Posterior cingulate gyrus (tissue), 11 donors: ENCODE results near the gene ATG101.
A peak's percentile ranks its signal among the peaks of the same experiment; 100 is the strongest.

Experiments used
- DNase-seq, 10 donors: peaks; one replicate each; pipeline versions ENCODE4 v3.0.0 to v3.0.0-alpha.2; 2020 to 2021; ENCODE audit warnings: mixed read lengths in 3 of 10
- intact Hi-C: fragments of 100-400 bp; cut with DNase I; formaldehyde crosslinking; loops from one replicate; pipeline ENCODE4 v1.15.1; 2023

The ATG101 gene

GRCh38 chr12:52073531-52074381 is 4.0 kb downstream of the ATG101 start:
- intact Hi-C loops, result no loop called here
- DNase-seq, result peak in 3 of 10 donors; percentile 45 to 81 (median 80)

- peak in 1 of 10 donors; percentile 8 for DNase-seq
- intact Hi-C loops, result no loop called here
Measured at GRCh38 chr12:52074971-52075724, 5.4 kb downstream of the ATG101 start.

- intact Hi-C loops, result no loop called here
- peak in 1 of 10 donors; percentile 43 for DNase-seq
Measured at GRCh38 chr12:52076811-52077210, 7.0 kb downstream of the ATG101 start.

GRCh38 chr12:52078276-52078675 is 8.5 kb downstream of the ATG101 start:
- intact Hi-C loops, result no loop called here
- no peak for DNase-seq

- peak in 1 of 10 donors; percentile 73 for DNase-seq
- intact Hi-C loops, result no loop called here
Measured at GRCh38 chr12:52079576-52080402, 10.0 kb downstream of the ATG101 start, which contains the start of gene SMIM41. Gene SMIM41 (plus strand): TSS chr12:52079704. CDS start chr12:52079780, 76 bp downstream.

GRCh38 chr12:52080403-52081251 is 10.8 kb downstream of the ATG101 start:
- intact Hi-C loops, result no loop called here
- no peak for DNase-seq

- DNase-seq, result no peak
- intact Hi-C loops, result no loop called here
Measured at GRCh38 chr12:52081263-52081733, 11.5 kb downstream of the ATG101 start.

GRCh38 chr12:52082026-52082668 is 12.4 kb downstream of the ATG101 start:
- intact Hi-C loops, result no loop called here
- no peak for DNase-seq

- intact Hi-C loops, result no loop called here
- DNase-seq, result peak in 2 of 10 donors; percentile 48 to 92
Measured at GRCh38 chr12:52082669-52082987, 12.8 kb downstream of the ATG101 start.

GRCh38 chr12:52082988-52083637 is 13.3 kb downstream of the ATG101 start:
- intact Hi-C loops, result loop anchor here (1.0 kb wide), 1 partner anchor 58 kb away; no protein-coding TSS in a partner anchor
- peak in 8 of 10 donors; percentile 60 to 94 (median 70) for DNase-seq

GRCh38 chr12:52083638-52083996 is 13.8 kb downstream of the ATG101 start:
- intact Hi-C loops, result loop anchor here (1.0 kb wide), 1 partner anchor 58 kb away; no protein-coding TSS in a partner anchor

GRCh38 chr12:52084491-52085231 is 14.9 kb downstream of the ATG101 start:
- intact Hi-C loops, result no loop called here
- peak in 1 of 10 donors; percentile 90 for DNase-seq

More at GRCh38 chr12:52083638-52083996, 13.8 kb downstream of the ATG101 start:
- no peak for DNase-seq

GRCh38 chr12:52085682-52086180 is 16.0 kb downstream of the ATG101 start:
- intact Hi-C loops, result no loop called here
- peak in 1 of 10 donors; percentile 77 for DNase-seq

GRCh38 chr12:52086366-52086765 is 16.6 kb downstream of the ATG101 start:
- peak in 1 of 10 donors; percentile 82 for DNase-seq
- intact Hi-C loops, result no loop called here

GRCh38 chr12:52086944-52087835 is 17.4 kb downstream of the ATG101 start:
- intact Hi-C loops, result no loop called here
- DNase-seq, result peak in 5 of 10 donors; percentile 54 to 91 (median 85)
